HuH-7 (cell line): ENCODE measurements around the gene CREM.
A peak's percentile ranks its signal among the peaks of the same experiment; 100 is the strongest.

Source experiments
- DNase-seq: peaks from one replicate; pipeline ENCODE4 v3.0.0; 2011; ENCODE audit warnings: low spot score

Gene CREM

DNA sequence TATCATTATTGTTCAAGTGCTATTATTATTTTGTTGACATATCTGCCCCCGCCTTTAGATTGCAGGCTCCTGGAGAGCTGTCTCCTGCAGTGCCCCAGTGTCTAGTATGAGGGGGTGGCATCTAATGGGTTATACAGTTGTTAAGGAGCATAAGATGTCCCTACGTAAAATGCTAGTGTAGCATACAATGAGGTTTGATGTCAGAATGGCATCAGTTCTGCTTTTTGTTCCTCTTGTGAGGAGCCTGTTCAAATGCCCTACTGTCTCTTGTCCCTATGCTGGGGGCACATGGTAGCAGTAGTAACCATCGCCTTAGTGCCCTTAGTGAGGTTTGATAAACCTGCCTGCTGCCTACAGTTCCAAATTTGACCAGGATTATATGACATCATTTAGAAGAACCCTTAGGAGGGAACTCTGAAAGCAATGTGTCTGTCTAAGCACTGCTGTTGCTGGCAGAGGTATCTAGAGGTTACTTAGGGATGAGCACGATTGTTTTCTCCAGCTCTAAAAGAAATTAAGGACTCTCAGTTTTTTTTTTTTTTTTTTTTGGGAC is 9.7 kb downstream of the CREM start:
- no peak for DNase-seq

DNA sequence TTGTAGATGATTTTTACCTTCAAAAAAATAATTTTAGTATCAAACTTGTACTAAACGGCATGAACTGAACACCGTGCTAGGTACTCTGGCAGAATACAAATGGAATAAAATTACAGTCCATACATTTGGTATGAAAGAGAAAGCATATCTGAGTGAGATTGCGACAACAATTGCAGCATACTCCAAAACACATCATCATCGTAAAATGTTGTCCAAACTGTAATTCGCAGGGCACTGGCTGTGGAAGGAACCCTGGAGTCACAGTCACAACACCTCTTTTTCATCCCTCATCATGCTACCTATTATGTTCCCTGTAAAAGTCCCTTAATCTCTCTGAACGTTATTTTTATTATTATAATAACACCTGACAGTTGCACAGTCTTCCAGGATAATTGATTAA is 13.5 kb downstream of the CREM start:
- DNase-seq = no peak

DNA sequence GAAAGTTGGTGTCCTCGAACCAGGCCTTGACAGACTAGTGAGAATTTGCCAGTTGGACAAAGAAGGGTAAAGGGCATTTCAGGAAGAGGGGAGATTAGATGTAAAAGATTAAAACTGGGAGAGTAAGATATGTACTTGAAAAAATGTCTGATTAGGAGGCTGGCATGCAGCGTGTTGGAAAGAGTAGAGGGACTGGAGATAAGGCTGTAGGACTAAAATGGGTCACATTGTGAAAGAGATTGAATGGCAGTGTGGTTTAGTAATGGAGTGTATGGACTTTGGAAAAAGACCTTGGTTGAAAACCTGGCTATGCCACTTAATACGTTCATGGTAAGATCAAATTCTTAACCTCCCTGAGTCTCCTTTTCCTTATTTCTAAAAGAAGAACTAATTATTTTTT is 14.1 kb downstream of the CREM start:
- DNase-seq = no peak

DNA sequence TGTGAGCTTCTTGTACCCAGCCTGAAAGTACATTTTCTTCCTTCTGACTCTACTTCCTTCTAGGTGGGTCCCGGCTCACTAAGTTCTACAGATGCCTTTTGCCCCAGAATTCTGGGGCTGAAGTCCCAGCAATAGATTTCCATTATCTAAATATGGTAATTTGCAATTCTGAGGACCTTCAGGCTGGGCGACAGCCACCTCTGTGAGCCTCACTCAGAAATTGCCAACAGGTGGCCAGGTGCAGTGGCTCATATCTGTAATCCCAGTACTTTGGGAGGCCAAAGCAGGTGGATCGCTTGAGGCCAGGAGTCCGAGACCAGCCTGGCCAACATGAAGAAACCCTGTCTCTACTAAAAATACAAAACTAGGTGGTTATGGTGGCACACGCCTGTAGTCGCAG is 23.7 kb downstream of the CREM start:
- no peak for DNase-seq

DNA sequence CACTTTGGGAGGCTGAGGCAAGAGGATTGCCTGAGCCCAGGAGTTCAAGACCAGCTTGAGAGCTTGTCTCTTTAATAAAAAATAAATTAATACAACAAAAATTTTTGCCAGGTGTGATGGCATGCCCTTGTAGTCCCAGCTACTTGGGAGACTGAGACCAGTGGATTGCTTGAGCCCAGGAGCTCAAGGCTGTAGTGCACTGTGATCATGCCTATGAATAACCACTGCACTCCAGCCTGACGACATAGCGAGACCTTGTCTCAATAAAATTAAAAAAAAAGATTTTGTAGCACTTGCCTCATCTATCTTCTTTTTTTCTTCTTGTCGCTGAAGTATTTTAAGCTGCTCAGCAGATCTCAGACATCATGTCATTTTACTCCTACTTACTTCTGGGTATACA is 26.3 kb downstream of the CREM start:
- no peak for DNase-seq

DNA sequence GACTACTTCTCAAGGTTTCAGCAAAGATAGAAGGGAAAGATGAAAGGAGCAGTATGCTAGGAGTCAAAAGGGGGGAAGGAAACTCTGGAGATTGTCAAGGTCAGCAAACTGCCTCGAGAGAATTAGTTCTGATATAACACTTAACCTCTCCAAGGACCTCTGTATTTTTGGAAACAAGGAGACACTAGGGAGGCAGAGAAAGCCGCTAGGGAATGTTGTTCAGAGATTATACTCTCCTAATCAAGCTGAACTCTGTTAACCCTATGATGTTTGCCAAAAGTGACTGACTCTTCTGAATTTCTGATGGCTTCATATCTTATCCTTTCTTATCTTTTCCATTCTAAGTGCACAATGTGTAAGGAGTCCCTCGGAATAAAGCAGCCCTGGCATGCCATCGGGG is 27.1 kb downstream of the CREM start:
- DNase-seq = no peak

DNA sequence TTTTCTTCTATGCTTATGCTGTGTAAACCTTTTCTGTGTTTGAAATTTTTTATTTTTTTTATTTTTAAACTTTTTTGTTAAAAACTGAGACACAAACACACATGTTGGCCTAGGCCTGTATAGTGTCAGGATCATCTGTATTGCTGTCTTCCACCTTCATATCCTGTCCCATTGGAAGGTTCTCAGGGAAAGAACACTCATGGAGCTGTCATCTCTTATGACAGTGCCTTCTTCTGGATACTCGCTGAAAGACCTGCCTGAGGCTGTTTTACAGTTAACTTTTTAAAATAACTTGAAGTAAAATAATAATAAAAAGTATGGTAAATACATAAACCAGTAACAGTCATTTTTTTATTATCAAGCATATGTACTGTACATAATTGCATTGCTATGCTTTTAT is 34.1 kb downstream of the CREM start:
- no peak for DNase-seq

DNA sequence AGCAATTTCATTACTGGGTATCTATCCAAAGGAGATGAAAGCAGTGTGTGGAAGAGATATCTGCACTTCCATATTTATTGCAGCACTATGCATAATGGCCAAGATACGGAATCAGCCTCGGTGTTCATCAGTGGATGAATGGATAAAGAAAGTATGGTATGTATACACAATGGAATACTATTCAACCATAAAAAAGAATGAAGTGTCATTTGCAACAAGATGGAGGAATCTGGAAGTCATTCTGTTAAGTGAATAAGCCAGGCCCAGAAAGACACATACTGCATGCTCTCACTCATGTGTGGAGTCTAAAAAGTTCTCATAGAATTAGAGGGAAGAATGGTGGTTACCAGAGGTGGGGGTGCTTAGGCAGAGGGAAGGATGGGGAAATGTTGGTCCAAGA is 35.3 kb downstream of the CREM start:
- no peak for DNase-seq

DNA sequence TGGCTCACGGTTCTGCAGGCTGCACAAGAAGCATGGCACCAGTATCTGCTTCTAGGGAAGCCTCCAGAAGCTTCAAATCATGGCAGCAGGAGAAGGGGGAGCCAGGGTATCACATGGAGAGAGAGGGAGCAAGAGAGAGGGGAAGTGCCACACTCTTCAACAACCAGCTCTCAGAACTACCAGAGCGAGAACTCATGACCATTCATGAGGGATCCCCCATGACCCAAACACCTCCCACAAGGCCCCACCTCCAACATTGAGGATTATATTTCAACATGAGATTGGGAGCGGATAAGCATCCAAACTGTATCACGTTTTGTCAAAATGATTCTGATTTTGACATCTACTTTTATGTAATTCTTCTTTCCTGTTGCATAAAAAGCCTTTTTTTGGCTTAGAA is 38.5 kb downstream of the CREM start:
- DNase-seq = no peak

DNA sequence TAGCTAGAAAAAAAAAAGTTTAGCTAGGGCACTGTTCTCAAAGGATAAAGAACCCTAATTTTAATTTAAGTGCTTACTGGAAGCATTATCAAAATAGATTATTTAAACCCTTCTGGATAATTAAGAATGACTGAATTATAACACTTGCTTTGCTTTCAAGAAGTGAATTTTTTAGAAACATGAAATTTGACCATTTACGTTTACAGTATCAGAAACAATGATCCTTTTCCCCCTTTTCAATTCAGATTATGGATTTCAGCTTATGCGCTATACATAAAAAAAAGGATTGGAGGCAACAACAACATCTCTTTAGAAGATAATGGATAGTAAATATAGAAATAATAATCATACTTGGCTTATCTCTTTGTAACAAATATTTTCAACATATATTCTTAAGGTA is 39.2 kb downstream of the CREM start:
- no peak for DNase-seq

DNA sequence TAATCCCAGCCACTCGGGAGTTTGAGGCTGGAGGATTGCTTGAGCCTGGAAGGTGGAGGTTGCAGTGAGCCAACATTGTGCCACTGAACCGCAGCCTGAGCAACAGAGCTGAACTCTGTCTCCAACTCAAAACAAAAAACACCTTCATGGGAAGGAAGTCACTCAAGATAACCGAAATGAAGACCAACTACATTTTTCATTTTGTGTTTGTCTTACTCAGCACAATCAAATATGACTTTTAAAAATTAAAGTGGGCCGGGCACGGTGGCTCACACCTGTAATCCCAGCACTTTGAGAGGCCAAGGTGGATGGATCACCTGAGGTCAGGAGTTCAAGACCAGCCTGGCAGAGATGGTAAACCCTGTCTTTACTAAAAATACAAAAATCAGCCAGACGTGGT is 40.0 kb downstream of the CREM start:
- no peak for DNase-seq

DNA sequence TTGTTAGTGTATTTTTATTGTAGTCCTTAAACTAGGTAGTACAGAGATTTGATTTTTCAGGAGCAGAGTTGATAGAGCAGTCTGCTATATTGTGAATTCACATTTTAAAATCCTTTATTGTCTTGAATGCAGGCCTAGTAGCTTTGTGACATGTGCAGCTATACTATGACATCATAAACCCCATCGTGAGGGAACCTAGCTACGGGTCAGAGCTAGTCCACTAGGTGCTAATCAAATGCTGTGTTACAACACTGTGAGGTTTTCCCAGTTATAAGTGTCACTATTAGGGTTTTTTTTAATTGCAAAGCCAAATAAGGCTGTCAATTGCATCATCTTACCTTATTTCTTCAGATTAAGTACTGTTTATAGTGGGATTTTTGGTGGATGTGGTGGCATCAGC is 40.7 kb downstream of the CREM start:
- no peak for DNase-seq

DNA sequence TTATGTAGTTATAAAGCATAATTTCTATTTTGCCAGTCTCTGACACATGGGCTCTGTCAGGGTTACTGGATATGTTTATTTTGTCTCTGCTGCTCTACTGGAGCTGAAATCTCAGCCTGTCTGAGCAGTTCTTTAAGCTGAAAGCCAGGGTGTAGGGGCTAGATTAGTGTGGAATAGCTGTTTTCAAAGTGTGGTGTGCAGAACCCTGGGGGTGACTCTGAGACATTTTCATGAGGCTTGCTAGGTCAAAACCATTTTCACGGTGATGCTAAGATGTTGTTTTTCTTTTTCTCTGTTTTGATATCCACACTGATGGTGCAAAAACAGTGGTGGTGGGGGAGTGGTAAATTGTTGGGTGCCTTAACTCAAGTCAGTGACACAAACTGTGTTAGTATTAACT is 45.5 kb downstream of the CREM start:
- DNase-seq = no peak

DNA sequence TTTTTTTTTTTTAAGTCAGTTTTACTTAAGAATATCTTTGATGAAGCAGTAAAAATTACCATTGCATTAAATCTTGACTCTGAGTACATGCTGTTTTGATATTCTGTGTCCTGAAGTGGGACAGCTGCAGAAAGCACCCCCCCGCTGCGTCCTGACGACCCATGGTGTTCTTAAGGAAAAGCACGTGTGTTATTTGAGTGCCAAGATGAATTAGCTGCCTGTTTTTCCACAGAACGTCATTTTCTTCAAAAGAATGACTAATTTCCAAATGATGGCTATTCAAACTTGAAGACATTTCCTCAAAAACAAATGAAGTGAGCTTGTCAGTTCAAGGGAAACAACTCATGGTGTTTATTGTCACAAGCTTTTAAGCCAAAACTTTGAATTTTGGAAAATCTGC is 45.9 kb downstream of the CREM start:
- no peak for DNase-seq

DNA sequence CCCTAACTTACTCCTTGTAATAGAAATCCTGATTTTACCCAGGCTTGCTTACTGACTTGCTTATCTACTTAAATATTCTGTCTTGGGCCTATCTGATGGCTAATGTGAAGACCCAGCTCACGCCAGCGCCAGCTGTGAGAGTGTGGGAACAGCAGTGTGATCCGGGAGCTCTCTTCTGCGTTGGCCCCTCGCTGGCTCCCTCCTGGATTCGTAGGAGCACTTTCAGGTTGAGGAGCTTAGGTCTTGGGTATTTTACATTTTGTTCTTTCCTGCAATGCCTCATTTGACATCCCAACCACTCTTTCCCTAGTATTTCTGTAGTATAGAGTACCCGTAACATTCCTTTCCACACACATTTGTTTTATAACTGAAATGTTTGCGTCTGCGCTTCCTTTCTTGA is 51.7 kb downstream of the CREM start:
- no peak for DNase-seq

DNA sequence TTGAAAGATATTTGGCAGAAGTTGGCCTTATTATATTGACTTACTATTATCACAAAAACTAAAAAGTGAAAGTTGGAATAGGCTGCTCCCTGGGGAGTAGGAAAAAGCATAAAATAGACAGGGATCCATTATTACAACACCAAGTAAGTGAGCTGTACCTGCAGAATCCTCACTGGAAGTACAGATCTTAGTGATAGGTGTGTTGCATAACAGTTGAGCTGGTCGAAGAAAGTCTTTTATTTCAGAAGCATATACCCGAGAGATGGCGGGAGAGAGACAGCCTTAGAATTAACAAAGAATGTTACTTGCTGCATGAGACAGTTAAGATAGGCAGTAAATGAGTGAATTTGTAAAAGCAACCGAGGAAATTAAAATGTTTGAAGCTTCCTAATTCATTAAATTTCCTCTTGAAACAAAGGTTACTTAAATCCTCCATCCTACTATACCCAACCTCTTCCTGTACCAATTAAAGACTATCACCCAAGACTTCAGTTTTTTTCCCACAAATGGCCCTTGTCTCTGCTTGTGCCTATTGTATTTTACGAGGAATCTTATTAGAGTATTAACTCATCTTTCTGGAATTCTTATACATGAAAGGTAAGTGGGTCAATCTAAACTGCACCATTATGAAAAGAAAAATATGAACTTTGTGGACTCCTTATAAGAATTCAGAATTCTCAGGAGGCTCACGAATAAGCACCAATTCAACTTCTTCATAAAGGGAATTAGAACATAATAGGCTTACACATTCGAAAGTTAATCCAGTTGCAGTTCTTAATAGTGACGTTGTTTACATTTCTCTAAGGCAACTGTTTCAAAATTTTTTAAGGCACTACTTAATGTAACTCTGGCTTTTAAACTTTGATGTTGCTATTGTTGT is 56.2 kb downstream of the CREM start:
- DNase-seq = no peak

DNA sequence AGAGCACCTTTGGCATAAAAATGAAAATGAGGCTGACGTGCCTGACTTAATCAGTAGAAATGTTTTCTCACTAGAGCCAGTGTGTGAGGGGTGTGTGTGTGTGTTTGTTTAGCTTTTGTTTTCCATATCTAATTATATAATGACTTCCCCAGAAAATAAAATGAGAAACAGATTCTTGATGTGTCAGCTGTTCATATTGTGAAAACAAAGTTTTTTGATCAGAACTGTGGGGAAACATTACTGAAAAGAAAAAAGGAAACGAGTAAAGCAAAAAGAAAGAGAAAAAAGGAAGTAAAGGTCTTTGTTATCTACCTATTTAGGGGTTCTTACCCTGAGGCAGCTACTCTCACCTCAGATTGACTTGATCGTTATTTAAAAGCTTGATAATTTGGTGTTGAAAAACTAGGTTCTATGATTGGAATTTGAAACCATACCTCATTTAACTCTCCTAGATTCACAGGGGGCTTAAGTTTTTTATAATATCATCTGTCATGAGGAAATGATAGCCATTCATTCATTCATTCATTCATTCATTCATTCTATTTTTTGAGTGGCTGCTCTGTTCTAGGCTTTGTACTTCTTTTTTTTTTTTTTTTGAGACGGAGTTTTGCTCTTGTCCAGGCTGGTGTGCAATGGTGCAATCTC is 58.0 kb downstream of the CREM start:
- DNase-seq = no peak

DNA sequence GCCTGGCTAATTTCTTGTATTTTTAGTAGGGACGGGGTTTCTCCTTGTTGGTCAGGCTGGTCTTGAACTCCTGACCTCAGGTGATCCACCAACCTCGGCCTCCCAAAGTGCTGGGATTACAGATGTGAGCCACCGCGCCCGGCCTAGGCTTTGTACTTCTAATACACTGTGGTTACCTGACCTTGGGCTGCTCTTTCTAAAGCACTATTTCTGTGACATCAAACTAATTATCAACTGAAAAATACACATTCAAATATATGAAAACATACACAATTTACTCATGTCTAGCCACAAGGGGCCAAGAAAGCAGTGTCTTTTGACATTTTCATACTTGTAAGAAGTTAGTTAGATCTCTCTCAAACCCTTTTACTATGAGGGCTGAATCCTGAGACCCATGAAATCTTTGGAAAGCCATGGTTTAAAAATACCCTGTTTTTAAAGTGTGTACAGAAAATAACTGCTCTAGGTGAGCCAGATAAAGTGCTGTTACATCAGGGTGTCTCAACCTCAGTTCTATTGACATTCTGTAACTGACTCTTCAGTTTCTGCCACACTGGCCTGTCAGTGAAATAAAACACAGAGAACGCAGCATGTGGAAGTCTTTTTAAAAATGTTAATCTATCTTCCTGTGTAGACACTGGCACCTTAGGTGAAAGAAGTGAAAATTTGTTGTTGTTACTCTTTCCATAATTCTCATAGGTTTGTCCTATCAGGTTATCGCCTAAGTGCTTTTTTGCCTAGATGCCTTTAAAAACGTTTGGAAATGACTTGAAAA is 58.8 kb downstream of the CREM start:
- DNase-seq = peak; percentile 29

DNA sequence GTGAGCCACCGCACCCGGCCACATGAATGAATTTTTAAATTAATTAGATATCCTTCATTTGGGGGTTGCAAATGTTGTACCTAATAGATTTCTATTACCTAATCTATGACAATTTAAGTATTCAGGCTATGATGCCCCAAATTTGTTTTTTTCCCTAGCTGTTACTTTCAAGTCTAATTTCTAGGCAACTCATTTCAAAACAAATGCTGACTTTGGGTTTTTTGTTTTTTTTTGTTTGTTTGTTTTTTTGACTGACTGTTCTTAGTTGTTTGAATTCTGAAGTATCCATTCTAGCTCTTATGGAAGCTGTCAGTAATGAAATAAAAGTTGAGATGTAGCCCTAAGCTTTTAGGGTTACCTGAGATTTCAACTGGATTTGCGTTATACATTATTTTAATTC is 62.3 kb downstream of the CREM start:
- DNase-seq = no peak

DNA sequence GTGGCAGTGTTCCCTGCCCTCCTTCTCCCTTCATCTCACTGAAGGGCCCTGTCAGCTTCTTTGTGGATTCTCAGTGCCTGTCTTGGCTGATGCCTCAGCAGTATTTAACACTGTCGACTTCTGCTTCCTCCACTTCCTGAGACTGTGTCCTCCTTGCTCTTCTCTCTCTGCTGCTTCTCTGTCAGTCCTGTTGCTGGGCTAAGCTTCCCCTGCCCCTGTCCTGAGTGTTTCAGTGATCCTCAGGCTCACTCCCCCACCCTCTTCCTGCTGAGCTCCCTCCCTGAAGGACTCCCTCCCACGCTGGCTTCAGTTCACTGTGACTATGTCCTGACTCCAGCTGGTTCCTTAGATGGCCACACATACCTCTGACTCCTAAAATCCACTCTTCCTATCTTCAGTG is 64.9 kb downstream of the CREM start:
- DNase-seq = no peak

DNA sequence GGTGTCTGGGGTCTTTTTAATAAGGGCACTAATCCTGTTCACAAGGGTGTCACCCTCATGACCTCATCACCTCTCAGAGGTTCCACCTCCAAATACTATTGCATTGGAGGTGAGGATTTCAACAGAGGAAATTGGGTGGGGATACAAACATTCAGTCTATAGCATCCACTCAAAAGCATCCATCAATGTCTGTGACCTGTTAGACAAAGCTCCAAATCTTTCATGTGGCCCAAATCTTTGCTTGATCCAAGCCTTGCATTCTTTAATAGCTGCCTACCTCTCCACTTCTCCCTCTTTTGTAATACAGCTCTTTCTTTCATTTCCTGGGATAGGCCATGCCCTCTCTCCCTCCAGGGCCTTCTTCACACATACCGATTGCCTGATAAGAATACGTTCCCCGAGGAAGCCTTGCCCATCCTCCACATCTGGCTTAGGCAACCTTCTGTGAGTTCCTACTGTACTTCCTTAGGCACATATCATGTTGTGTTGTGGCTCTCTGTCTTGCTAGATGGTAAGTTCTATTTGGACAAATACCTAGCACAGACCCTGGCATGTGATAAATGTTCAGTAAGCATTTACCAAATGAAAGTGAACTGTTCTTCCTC is 66.1 kb downstream of the CREM start:
- no peak for DNase-seq

DNA sequence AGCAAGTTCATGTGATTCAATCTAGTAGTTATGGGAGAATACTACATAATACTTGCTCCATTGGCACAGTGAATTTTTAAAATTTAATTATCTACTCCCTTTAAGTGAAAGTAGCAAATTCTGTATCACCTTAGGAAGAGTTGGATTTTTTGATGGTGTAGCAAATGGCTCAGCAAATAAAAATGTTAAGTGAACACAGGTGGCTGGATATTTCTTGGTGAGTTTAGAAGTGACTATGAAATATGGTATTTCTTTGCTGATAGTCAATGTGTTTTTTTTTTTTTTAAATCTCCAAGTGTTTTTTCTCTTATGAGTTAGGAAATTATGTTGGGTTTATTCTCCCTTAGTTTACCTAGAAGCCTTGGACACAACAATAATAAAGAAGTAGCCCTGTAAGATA is 67.8 kb downstream of the CREM start:
- DNase-seq = no peak
